ENCODE results near the gene MEI1. TPM values are rescaled to one million over a fixed set of nuclear protein-coding genes. Genes with fewer than 3 reads are reported as not detected.
A peak's percentile ranks its signal among the peaks of the same experiment; 100 is the strongest.

Gene MEI1
- total and polyA plus RNA-seq, 2 donors (not counting 1 experiment from before 2014, with no cell fraction given): 50.1 to 64.8 TPM

GRCh38 chr22:41687901-41688364 lies 11.4 kb upstream of the MEI1 start:
- DNase-seq: peak; percentile 54
- WGBS (ENCODE audit: insufficient coverage): 1% methylated on average over 11 of the region's 20 CpGs
- H3K79me2 ChIP-seq (ENCODE audit: control insufficient read depth, insufficient read depth, low read length): peaks cover 60% of the 10 kb centered on the region
- peaks cover 15% of the 10 kb centered on the region for H4K20me1 ChIP-seq (ENCODE audit: control insufficient read depth, insufficient read depth, low read length, poor library complexity, severe bottlenecking)
- H3K27ac ChIP-seq (ENCODE audit: low read length in 2 of 2): peak overlapping the region; percentile 92 to 96
- Mint-ChIP-seq H3K27ac (peak overlapping the region; percentile 97), H3K4me3 (peak overlapping the region; percentile 91), H3K27me3 (no peaks in the 10 kb centered on the region), H3K9me3 (ENCODE audit: insufficient read depth) (no peaks in the 10 kb centered on the region), H3K4me1 (peaks cover 32% of the 10 kb centered on the region)
- H3K9me3 ChIP-seq (ENCODE audit: control extremely low read depth in 1 of 3, control insufficient read depth in 2 of 3, insufficient read depth in 1 of 3, low read length in 2 of 3): no peaks in the 10 kb centered on the region
- no peak for TF ChIP-seq CTCF (IDR thresholded peaks at IDR 0.05)
- no peak for TF ChIP-seq EZH2 (IDR thresholded peaks at IDR 0.05; ENCODE audit: borderline replicate concordance, insufficient read depth, low read depth, low read length, poor library complexity, severe bottlenecking)
- ChIA-PET POLR2A (interaction anchor here (0.5 to 2.0 kb wide), 11 partner anchors 11 to 1332 kb away, joined by 3 to 11 read pairs (median 6); partner anchors contain the start of genes MEI1, NDUFA6, PMM1 and SREBF2), CTCF (interaction anchor here (0.9 to 4.3 kb wide), 3 partner anchors 10 to 253 kb away, joined by 3 to 36 read pairs (median 6); partner anchors contain the start of gene MEI1)
- no peaks in the 10 kb centered on the region for H3K27me3 ChIP-seq (replicated peaks in 1 of 4; ENCODE audit: control extremely low read depth in 1 of 4, control insufficient read depth in 3 of 4, insufficient read depth in 4 of 4, low read length in 3 of 4)
- H3K4me3 ChIP-seq (ENCODE audit: control extremely low read depth in 1 of 5, extremely low read depth in 1 of 5, insufficient read depth in 1 of 5, low read depth in 2 of 5, low read length in 4 of 5): peak overlapping the region; percentile 74 to 99 (median 96)
- peak overlapping the region; percentile 69 for H2AFZ ChIP-seq (ENCODE audit: insufficient read depth, low read depth, low read length, poor library complexity, severe bottlenecking)
- no peak for ATAC-seq (ENCODE audit: low read depth)
- intact Hi-C loops (cut with micrococcal nuclease): loop anchor here (1.0 to 5.0 kb wide), 5 partner anchors 9 to 306 kb away; partner anchors contain the start of genes CCDC134 and TEF
- peak overlapping the region; percentile 94 for H3K4me2 ChIP-seq (replicated peaks; ENCODE audit: low read depth, low read length, poor library complexity, severe bottlenecking)
- peaks cover 13 to 26% of the 10 kb centered on the region in 2 donors for H3K4me1 ChIP-seq (ENCODE audit: control insufficient read depth in 2 of 2, insufficient read depth in 2 of 2, low read length in 2 of 2)
- peak overlapping the region; percentile 93 for H3K9ac ChIP-seq (ENCODE audit: low read length)
- H3K36me3 ChIP-seq (replicated peaks in 1 of 2; ENCODE audit: control extremely low read depth in 1 of 2, control insufficient read depth in 1 of 2, extremely low read depth in 1 of 2, insufficient read depth in 2 of 2, low read length in 1 of 2): no peaks in the 10 kb centered on the region

Data from B cell (primary cell).